ENCODE results near the gene KCNQ4.
A peak's percentile ranks its signal among the peaks of the same experiment; 100 is the strongest.

KCNQ4 gene

DNA sequence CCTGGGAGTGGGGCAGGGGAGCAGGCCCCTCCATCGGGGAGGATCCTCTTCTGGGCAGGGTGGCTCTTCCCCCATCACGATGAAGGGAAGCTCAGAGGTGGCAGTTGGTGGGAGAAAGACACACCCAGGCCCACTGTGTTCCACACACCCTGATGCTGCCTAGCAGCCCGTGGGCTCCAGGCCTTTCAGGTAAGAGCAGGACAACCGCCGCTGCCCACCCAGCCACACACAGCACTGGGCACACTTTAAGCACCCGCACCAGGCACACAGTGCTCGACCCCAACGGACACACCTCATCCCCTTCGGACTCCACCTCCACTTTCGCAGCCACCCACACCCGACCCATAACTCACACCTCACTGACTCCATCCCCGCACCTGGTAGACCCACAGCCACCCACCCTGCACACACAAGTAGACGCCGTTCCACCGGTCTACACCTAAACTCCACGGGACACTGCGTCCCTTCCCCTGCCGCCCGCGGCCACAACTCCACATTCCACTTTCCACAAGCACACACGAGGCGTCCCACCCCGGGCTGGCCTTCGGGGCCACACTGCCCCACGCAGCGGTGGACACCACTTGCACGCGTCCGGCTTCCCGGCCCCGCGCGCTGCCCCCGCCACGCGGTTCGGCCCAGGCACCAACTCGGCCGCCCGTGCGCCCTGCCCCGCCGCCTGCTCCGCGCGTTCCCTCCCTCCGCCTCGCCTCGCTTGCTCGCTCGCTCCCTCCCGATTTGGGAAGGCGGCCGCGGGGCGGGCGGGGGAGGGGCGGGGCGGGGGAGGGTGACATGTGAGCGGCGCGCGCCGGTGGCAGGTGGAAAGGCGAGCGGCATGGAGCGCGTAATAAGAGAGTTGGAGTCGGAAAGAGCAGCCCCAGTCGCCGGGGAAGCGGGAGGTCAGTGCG lies at the start of gene KCNQ4:
TSS of gene KCNQ4 (plus strand) at position 787 of the 905 bp plus-strand sequence. CDS start 307 bp downstream, outside the sequence.
- peak; percentile 59 for DNase-seq

DNA sequence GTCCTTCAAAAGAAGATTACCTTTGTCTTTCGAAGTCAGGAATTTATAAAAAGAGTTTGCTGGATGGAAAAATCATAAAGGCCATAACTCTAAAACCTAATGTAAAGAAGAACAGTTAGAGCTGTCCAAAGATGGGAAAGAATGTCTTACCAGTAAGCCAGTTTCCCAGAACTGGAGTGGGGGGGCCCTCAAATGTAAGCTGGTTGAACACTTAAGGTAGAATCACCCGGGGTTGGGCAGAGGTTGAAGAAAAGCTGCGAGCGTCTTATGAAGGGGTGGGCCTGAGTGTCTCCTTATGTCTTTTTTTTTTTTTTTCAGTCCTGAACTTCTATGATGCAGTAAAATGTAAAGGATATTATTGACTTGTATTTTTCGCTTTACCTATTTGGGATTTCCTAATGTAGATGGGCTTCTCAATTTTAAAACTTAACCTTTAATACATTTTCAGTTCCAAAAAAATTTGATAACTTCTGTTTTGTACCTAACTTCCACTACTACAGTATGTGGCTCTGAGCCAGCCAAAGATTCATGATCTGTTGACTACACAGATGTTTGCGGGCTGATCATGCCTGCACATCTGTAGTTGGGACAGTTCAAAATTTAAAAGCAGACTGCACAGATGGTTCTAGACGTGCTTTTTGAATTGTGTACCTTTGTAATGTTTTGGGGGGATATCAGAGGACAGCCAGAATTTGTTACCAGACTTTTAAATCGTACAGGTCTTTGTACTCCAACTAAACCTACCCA lies 48.5 kb upstream of the KCNQ4 start:
- DNase-seq = no peak

DNA sequence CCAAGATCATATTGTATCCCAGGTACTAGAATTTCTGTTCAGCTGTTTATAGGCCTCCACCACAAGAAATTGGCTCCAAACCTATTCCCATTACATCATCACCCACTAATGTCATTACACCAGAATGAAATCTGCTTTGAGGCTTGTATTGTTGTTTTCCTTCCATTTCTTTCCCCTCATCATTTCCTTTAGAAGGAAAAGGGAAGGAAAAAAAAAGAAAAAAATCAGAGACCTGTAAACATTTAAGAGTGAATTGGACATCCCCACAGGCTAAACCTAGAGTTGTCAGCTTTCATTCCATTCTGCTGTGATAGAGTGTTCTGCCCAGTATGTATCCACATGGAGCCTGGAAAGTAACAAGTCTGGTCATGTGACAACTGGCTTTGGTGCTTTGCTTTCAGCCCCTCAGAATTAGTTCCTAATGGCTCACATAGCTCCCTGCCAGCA lies 47.5 kb upstream of the KCNQ4 start:
- DNase-seq = peak; percentile 31

DNA sequence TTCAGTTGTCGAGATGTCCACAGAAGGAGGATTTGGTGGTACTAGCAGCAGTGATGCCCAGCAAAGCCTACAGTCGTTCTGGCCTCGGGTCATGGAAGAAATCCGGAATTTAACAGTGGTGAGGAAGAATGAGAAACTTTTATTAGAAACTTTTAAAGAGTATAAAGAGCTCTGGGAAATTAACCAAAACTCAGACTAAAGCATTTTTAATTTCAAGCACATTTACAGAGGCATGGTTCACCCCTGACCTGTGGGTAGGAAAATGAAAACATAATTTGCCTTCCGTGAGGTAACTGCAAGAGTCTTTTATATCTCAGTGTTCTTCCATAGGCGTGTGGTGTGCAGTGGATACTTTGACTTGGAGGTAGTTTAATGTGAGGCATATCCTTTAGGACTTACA lies 44.8 kb upstream of the KCNQ4 start:
- DNase-seq = no peak

DNA sequence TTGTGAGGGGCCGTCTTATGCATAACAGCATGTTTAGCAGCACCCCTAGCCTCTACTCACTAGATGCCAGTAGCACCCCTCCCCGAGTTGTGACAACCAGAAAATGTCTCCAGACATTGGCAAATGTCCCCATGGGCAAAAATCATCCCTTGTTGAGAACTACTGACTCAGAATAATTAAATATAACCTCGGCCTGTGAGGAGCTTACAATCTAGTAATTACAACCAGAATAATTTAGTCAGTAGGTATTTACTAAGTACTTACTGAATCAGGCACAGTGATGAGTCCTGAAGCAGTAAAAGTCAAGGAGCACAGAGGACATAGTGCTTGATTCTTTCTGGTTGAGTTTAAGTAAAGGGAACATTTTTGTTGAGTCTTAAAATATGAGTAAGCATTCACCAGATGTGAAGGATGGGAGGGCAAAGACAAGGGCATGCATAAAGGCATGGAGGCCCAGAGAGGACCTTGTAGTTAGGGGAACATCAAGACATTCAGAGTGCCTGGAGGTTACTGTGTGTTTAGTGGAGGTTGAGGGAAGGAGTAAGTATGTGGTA lies 44.1 kb upstream of the KCNQ4 start:
- no peak for DNase-seq

DNA sequence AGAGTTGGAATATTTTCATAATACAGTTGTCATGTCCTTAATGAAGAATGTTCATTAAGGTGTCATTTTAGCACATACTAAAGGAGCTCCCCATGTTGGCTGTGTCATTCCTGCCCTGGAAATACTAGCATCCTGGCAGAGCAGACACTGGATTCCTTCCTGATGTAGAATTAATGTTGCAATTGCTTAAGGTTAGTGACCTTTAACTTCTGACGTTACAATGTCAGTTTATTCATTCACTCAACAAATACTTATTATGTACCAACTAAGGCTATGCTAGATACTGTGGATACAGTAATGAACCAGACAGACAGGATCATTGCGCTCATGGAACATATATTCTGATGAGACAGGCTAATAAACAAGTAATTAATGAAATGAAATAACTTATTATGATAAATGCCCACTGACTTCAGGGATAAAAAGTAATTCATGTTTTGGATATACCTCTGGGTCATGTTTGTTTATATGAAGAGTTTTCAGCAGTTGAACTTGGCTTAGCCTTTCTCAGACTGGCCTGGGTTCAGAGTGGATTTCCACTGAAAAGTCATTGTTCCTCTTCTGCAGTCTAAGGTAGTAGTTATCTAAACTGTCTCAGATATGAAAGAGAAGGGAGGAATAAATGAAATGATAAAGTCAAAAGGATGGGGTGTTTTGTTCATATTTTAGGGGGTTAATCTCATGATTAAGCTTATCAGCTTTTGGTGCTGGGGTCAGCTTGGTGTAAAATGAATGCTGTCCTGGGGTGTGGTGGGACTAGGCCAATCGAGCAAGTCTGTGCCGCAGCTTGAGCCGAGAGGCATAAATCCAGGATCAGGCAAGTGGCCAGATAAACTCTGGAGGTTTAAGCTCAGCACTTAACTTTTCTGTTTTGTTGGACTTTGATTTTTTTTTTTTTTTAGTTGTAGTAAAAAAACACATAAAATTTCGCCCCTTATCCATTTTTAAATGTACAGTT lies 43.3 kb upstream of the KCNQ4 start:
- DNase-seq = no peak

DNA sequence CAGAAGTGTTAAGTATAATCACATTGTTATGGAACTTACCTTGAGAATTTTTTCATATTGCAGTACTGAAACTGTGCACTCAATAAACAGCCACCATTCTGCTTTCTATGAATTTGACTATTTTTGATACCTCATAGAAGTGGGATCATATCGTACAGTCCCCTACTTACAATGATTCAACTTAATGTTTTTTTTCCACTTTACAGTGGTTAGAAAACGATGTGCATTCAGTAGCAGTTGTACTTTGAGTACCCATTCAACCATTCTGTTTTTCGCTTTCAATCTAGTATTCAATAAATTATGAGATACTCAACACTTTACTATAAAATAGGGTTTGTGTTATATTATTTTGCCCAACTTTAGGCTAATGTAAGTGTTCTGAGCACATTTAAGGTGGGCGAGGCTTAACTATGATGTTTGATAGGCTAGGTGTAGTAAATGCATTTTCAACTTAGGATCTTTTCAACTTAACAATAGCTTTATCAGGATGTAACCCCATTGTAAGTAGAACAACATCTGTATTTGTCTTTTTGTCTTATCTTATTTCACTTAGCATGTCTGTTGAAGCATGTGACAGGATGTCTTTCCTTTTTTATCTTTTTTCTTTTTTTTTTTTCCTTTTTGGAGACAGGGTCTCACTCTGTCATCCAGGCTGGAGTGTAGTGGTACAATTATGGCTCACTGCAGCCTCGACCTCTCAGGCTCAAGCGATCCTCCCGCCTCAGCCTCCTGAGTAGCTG lies 42.4 kb upstream of the KCNQ4 start:
- no peak for DNase-seq

DNA sequence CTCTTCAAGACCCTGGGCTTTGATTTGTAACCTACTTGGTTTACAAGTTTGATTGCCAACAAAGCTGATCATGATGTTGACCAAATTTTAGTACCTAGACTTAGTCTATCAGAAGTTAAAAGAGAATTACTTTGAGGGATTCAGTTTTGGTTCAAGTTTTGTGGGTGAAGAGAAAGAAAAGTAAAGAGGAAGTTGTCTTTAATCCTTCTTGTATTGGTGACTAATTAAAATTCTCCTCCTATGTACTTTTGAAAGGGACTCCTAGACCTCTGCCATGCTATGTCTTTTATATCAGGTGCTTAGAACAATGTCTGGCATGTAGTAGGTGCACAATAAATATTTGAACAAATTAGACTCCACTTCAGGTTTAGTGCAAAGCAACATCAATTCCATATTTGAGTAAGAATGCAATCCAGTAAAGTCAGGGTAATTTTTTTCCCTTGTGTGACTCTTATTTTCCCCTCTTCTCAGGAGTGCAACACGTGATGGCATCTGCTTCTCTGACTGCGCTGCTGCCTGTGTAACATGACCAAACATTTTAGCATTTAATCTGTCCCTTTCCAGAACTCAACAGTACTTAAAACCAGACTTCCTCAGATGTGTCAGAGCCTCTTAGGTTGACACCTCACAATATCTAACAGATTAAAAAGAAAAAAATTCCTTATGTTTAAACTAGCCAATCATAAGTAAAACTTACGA lies 41.1 kb upstream of the KCNQ4 start:
- DNase-seq = no peak

DNA sequence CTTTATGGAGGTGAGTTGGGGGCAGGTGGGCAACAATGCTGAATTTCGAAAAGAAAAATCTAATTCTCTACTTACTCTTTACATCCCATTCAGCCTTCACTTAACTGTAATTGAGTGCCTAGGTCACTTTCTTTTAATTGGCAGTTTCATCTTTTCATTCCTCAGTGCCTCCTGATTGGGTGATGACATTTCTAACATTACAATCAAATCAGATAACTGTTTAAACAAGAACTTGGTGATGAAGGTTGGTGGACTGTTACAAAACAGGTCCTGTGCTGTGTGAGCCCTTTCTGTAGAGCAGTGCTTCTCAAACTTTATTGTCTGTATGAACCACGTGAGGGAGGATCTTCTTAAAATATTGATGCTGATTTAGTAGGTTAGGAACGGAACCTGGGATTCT lies 40.1 kb upstream of the KCNQ4 start:
- DNase-seq = no peak

DNA sequence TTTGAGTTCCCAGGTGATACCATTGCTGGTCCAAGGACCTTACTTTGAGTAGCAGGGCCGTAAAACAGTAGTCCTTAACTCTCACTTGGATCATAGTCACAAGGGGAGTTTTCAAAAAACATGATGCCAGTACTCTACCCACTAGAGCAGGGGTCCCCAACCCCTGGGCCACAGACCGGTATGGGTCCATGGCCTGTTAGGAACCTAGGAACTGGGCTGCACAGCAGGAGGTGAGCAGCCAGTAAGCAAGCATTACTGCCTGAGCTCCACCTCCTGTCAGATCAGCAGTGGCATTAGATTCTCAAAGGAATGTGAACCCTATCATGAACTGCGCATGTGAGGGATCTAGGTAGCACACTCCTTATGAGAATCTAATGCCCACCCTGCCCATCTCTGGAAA lies 39.7 kb upstream of the KCNQ4 start:
- DNase-seq = no peak

DNA sequence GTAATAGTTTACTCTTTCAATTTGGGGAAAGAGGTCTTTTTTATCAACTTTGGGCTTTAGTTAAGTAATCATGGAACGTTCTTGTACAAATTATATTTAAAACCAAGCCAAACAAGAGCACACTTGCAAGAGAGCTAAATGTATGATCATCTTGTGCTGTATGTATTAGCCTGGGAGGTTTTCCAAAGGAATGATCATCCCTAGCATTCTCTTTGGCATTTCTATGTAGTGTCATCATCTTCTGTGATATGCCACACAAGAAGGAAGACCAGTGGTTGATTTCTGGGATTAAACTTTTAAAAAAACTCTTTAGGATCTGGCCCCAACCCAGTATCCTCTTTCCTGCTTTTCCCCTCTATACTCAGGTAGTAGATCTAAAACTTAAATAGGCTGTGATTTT lies 38.4 kb upstream of the KCNQ4 start:
- DNase-seq = no peak

DNA sequence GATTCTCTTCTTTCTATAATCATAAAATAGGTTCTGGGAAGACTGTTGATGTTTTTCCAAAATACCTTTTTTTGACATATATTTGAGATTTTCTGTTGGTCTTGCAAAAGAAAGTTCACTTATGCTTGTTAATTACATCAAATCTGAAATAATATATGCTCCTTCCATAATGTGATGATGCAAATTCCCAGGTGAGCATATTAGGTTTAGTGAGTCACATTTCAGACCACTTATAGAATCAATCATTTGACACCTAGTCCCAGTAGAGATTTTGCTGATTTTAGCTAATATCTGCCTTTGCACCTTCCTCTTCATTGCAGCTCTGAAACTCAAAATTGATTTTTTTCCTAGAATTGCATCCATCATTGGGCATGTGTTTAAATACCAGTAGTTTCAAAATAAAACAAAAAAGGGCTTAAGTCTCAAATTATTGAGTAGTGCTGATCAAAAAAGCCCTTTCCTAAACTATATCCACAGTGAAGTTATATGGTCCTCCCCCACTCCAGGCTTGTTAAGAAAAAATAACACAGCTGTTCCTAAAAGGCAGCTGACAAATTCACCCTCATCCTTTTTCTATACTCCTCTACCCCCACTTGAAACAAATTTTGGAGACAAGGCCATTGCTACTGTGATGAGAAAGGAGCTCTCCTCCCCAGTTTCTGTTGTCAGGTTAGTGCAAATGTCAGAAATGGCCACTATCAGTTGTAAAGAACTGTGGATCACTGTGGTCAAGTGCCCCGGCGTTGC lies 37.1 kb upstream of the KCNQ4 start:
- DNase-seq = no peak

DNA sequence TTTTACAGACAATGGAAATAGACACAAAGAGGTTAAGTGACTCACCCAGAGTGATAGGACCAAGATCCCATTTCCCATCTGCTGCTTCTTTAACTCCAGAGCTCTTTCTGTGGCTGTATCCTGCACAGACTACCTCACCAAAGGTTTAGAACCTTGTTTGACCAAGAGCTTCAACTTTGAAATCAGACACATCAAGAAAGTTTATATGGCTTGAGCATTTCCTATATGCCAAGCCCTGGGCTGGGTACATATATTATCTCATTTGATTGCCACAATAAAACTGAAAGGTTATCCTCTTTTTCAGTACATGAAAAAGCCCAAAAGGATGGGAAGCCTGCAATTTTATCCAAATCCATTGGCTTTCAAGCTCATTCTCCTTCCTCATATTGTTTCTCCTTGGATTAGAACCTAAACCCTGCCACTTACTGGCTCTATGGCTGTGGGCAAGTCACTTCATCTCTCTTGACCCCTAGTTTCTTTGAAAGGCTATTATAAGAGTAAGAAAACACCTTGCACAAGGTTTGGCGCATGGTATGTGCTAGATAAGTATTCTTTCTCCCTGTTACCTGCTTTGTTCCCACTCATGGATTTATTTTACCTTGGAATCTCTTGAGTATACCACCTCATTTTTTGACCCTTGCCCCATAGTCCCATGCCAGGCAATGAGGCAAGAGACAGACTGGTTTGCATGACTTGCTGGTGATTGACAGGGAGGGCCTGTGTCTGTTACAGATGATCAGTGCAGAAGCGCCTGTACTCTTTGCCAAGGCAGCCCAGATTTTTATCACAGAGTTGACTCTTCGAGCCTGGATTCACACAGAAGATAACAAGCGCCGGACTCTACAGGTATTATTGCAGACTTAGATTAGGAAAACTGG lies 34.5 kb upstream of the KCNQ4 start:
- DNase-seq = no peak

DNA sequence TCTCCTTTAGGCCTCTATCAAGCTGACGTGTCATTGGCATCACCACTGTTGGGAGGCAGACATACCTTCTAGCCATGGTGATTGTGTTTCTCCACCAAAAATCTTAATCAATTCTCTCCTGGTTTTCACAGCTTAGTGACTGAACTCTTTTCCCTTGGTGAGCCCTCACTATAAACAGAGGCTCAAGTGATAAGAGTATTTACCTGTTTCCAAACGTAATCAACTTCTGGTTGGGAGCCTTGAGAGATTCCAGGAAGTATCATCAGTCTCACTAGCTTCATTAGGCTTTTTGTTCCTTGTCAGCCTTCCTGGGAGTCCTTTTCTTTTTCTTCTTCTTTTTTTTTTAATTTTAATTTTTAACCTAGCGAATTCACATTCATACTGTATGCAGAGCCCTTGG lies 33.8 kb upstream of the KCNQ4 start:
- no peak for DNase-seq

DNA sequence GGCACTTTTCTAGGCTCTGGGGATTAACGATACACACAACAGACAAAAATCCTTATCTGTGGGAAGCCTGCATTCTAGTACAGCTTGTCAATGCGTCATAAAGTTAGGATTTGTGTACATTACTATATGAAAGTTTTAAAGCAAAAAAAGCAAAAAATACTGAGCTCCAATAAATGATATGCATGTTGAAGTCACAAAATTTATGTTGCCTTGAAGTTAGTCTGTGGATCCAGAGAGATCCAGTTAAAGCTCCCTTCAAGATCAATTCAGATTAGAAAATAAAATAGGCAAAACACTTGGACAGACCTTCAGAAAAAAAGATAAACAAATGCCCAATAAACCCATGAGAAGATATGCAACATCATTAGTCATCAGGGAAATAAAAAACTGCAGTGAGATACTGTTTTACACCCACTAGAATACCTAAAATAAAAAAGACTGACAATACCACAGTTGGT lies 33.1 kb upstream of the KCNQ4 start:
- no peak for DNase-seq

DNA sequence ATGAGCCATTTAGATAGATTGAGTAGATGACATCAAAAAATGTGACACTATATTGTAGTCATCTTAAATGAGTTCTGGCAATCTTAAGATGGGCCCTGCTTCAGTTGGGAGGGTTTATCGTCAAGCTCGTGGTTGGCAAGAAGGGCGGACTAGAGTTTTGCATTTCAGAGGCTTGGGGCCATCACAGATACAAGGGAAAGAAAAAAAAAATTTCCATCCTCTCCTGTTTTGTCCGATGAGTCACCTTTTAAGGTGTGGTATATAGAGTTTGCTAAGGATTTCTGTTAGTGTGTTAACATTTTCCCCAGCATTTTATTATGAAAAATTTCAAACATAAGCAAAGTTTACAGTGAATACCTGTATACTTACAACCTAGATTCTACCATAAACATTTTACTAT lies 31.8 kb upstream of the KCNQ4 start:
- no peak for DNase-seq

DNA sequence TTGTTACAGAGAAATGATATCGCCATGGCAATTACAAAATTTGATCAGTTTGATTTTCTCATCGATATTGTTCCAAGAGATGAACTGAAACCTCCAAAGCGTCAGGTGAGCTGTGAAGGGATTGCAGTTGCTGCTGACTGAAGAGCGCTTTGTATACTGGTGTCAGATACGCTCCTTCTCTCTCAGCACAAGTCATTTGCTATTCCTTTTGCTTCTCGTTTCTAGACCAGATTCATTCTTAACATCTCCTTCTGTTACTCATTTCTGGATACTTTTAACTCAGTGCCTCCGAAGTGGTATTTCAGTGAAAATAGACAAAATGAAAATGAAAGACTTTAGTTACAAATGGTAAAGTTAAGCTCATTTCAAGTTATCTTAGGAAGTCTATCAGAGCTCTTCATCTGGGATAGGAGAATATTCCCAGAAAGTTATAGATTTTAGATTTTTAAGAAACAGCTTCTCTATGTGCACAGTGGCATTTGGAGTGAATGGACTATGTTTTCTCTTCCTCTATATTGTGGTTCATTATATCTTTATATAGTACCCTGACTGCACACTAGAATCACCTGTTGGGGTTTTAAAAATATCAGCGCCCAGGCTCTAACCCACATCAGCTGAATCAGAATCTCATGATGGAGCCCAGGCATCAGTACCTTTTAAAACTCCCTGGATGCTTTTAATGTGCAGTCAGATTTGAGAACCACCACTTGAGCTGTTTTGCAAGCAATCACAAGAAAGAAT lies 30.3 kb upstream of the KCNQ4 start:
- no peak for DNase-seq

DNA sequence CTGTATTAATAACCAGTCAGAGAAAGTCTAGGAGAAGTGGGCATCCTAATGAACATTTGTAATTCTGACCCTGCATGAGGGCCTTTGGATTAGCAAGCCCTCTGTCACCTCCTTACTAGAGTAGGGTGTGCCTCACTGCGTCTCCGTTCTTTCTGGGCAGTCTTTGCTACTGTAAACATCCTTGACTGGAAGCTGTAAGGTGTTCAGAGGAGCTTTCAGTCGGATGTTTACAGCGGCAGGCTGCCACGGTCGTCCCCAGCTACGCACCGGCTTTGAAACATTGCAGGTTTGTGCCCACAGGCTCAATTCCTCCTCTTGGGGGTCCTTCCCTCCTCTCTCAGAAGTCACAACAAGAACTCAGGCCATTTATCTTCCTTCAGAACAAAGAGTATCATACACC lies 29.4 kb upstream of the KCNQ4 start:
- no peak for DNase-seq

DNA sequence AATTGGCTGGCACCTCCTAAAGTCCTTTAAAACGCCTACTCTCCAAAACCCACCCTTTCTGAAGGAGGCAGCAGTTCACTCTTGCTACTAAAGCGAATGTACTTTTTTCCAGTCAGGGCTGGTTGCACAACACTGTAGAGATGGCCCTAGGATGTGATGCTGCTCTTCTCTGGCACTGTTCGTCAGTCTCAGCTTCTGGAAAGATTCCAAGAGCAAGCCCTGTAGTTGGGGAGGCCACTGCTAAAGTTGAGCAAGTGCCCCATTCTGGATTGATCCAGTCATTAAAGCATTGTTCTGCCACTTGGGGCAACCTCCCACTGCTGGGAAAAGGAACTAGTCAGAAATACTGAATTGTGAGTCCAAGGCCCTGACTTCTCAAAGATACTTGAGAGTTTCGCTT lies 28.5 kb upstream of the KCNQ4 start:
- DNase-seq = no peak
